AG08396 (cell line): ENCODE data around the gene DMD.

Experiments used
- DNase-seq: peaks from one replicate; pipeline ENCODE4 v3.0.0; 2012; ENCODE audit warnings: low spot score, mixed read lengths

Gene DMD

DNA sequence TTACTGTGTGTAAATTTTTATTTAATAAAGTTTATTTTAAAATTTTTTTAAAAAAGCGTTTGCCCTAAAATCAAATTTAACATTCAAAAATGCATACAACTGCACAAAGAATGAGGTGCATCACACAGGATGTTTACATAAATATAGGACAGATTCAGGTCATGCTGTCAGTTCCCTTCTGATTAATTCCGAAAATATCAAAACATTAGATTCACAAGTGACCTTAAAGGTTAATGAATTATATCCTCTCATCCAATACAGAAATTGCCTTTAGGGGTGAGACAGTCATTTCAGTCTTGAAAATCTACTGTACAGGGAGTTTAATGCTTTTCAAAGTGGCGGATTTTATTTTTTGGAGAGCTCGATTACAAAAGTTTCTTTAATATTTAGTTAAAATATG lies 1930.8 kb downstream of the DMD start:
- DNase-seq: no peak

DNA sequence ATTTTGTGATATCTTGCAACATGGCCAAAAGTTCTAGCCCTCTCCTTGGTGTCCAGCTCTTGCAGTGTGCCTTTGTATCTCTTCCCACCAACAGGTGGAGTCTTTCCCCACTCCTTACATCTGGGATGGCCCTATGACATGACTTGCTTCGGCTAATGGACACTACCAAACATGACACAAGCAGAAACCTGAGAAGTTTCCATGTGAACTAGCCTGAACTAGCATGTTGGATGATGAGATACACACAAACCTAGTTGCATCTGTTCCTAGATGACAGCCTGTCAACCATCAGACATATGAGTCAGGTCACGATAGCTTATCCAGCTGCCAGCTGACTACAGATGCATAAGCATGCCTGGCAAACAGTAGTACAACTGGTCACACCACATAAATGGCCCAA lies 1932.0 kb downstream of the DMD start:
- no peak for DNase-seq

- DNase-seq: no peak
Observed at GRCh38 chrX:31272472-31272775, 1938.9 kb downstream of the DMD start.

DNA sequence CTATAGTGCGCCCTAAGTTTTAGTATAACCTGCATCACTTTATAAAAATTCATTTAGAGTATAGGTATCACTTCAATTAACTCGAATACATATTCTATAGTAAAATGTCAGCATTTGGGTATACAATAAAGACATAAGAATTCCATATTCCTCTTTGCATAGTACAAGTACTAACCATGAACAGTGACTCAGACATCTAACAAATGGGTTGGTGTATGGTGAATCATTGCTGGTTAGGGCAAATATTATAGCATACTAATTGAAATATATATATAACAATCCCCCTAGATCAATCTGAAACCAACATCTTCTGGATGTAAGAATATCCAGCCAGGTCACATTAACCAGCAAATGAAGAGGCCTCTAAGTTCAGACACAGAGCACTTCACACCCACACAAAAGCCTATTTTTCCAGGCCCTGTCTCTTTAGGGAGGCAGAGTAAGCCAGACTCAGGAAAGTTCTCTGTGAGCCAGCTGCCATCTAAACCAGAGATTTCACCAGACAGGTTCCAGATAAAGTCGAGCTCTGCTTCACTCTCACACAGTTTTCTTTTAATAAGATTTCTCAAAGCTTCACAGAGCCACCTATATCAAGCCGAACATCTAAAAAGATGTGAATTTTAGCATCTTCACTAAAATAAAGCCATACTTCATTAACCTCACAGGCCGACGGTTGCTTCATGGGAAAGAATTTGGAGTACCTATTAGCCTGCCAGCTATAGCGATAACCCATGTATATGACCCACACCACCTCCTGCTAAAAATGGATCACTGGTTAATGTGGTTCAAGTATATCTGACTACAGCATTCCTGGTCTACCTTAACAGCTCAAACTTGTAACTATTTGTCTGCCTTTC lies 1939.5 kb downstream of the DMD start:
- DNase-seq: no peak

DNA sequence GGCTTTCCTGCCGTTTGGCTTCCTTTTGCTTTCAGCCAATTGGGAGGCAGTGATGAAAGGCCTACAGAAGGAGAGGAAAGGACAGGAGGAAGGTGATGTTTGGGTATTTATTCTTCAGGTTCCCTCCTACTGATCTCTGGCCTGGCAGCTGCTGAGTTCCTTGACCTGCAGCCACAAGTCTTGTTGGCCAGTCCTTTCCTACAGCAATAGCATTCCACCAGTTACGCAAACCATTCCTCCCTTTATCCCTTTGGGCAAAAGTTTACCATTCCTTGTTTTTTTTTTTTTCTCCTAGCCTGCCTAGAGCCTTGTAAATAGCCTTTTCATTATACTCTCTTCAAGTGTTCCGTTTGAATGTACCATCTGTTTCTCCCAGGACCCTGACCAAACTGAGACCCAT lies 1941.4 kb downstream of the DMD start:
- no peak for DNase-seq

- no peak for DNase-seq
Observed at GRCh38 chrX:31268359-31268758, 1943.0 kb downstream of the DMD start.

GRCh38 chrX:31266203-31267076 lies 1944.9 kb downstream of the DMD start:
- DNase-seq: peak; percentile 60

- no peak for DNase-seq
Observed at GRCh38 chrX:31265383-31265782, 1946.0 kb downstream of the DMD start.

DNA sequence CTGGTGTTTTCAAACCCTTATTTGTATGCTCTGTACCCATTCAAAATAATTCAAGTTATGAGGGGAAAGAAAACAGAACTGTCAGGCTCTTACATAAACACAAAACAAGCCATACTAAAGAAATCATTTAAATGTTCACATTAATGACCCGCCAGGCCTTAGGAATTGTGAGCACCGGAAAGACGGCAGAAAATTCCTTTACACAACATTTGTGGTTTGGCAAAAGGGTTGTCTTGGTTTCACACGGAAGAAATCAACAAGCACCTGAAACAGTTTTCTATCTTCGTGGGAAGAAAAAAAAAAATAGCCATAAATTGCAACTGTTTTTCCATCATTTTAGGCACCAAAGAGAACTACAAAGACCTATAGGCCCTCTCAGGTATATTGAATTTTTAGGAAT lies 1951.0 kb downstream of the DMD start:
- no peak for DNase-seq

GRCh38 chrX:31258166-31258565 lies 1953.2 kb downstream of the DMD start:
- no peak for DNase-seq

GRCh38 chrX:31255310-31256033 lies 1955.9 kb downstream of the DMD start:
- no peak for DNase-seq

DNA sequence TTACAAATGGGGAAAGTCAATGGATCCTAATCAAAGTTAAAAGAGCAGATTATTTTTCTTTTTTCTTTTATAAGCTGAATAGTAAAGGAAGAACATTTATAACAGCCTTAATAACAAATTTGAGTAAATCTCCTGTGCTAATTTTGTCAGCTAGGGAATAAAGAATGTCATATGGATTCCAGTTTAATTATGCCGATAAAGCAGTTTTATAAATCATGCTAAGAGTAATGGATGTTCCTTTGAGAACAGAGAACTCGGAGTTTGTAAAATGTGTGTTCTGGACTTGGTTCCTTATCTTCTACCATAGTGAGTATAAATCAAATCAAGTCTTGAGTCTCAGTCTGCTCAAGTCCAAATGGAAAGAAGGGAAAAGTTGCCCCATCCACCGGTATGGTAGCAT lies 1959.2 kb downstream of the DMD start:
- DNase-seq: no peak

DNA sequence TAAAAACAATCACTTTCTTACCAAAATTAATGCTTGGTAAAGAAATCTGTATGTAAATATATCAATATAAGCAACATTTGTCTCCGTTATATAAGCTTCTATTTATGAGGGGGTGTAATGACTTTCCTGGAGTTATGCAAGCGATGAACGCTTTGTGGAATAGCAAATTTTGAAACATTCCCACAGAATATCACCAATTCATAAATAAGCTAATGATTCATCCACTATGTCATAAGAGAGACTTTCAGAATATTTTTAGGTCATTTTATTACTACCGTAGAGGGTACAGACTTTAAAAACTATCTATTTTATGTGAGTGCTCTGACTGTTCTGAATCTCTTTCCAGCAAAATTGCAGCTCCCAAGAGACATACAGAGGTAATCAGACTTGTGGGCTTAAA lies 1960.0 kb downstream of the DMD start:
- DNase-seq: no peak

DNA sequence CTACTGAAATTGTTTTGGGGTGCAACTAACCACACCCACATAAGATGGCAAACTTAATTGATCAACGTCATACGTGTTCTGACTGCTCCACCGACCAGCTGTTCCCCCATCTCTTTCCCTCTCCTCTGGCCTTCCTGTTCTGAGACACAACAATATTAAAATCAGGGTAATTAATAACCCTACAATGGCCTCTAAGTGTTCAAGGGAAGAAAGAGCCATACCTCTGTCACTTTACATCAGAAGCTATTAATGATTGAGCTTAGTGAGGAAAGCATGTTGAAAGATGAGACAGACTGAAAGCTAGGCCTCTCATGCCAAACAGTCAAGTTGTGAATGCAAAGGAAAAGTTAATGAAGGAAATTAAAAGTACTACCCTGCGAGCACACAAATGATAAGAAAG lies 1965.6 kb downstream of the DMD start:
- no peak for DNase-seq

GRCh38 chrX:31243804-31244203 lies 1967.5 kb downstream of the DMD start:
- no peak for DNase-seq

DNA sequence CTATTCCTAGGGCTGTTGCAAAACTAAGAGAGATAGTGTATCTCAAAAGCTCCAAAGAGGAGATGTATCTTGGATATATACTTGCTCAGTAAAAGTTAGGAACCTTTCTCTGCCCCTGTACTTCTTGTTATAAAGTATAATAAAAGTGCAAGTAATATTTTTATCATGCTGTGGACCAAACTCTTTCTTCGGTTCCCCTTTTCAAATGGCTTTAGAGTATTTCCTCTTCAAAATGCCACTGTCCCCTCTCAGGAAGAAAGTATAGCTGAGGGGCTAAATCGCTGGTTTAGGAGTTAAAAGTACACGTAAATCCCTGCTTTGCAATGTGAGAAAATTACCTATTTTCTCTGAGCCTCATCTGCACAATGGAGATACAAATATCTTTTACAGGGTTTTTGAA lies 1970.4 kb downstream of the DMD start:
- no peak for DNase-seq

- DNase-seq: no peak
Observed at GRCh38 chrX:31237189-31237588, 1974.2 kb downstream of the DMD start.

GRCh38 chrX:31236231-31236630 lies 1975.1 kb downstream of the DMD start:
- DNase-seq: no peak

GRCh38 chrX:31233941-31234496 lies 1977.3 kb downstream of the DMD start:
- DNase-seq: no peak

- DNase-seq: no peak
Observed at GRCh38 chrX:31232506-31232905, 1978.8 kb downstream of the DMD start.

- DNase-seq: no peak
Observed at GRCh38 chrX:31228909-31229308, 1982.4 kb downstream of the DMD start.

DNA sequence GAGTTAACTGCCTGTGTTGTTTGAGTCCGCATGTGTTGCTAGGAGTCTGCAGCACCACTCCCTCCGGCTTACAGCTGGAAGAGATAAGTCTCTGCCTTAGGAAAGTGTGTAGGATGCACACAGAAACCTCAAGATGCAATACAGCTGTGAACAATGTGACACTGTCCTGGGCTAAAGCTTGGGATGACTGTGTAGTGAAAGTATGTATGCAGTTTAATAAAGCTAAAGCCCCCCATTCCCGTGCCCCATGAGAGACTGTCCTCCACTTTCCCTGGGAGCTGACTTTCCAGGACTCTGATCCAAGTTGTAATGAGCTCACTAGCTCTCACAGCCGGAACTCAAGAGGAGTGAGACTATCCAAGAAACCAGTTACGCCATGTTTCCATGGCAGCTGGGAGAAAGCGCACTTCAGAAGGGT lies 1982.9 kb downstream of the DMD start:
- peak; percentile 20 for DNase-seq
